ENCODE results near the gene ASTN2.

DNA sequence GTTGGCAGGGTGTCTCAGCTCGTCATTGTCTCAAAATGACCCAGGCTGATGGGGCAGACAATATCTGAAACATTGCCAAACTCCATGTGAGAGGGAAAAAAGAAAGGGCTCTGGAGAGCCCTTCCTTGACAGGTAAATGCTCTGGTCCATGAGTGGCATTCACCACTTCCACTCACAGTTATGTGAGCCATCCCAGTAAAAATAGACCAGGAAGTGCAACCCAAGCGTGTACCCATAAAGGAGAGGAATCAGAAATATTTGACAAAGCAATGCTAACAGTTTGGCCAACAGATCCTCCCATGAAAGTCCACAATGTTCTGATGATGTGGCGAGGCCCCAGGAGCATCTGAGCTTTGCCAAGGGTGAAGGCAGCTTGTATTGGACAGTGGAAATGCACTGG lies 49.4 kb downstream of the ASTN2 start:
- TF ChIP-seq, protein P1, sequence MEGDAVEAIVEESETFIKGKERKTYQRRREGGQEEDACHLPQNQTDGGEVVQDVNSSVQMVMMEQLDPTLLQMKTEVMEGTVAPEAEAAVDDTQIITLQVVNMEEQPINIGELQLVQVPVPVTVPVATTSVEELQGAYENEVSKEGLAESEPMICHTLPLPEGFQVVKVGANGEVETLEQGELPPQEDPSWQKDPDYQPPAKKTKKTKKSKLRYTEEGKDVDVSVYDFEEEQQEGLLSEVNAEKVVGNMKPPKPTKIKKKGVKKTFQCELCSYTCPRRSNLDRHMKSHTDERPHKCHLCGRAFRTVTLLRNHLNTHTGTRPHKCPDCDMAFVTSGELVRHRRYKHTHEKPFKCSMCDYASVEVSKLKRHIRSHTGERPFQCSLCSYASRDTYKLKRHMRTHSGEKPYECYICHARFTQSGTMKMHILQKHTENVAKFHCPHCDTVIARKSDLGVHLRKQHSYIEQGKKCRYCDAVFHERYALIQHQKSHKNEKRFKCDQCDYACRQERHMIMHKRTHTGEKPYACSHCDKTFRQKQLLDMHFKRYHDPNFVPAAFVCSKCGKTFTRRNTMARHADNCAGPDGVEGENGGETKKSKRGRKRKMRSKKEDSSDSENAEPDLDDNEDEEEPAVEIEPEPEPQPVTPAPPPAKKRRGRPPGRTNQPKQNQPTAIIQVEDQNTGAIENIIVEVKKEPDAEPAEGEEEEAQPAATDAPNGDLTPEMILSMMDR (IDR thresholded peaks at IDR 0.05; ENCODE audit: low read depth, low read length, poor library complexity, severe bottlenecking) = no peak
- no peak for TF ChIP-seq EZH2phosphoT487 (IDR thresholded peaks at IDR 0.05; ENCODE audit: borderline replicate concordance, low read length)

Measured in DOHH2 (cell line).